Measurements from ENCODE around the gene LRFN3. TPM values are rescaled to one million over a fixed set of nuclear protein-coding genes. Genes with fewer than 3 reads are reported as not detected.

Gene LRFN3
- total and polyA plus RNA-seq, 10 of the 15 experiments (the other 5 are each of a cell fraction or from before 2014, with no cell fraction given) = 0.02 to 7.3 (median 2.0) TPM; not detected in 1

- TF ChIP-seq CEBPZ (IDR thresholded peaks at IDR 0.05; ENCODE audit: low read depth, low read length) (no peak), POLR2A (IDR thresholded peaks at IDR 0.05; ENCODE audit: low read depth, low read length) (no peak; the same call in 1 of the 2 replicates), SP1 (IDR thresholded peaks at IDR 0.05; ENCODE audit: low read depth, low read length) (no peak), ZSCAN29 (IDR thresholded peaks at IDR 0.05) (no peak), CREM (IDR thresholded peaks at IDR 0.05; ENCODE audit: low read depth) (no peak), NR2F1 (conservative IDR thresholded peaks at IDR 0.05) (no peak)
Measured at GRCh38 chr19:35896643-35897040, 39.5 kb upstream of the LRFN3 start (continued).

GRCh38 chr19:35897706-35898451 lies 38.3 kb upstream of the LRFN3 start:
- in situ Hi-C loops (cut with MboI) (no loop called here), intact Hi-C loops (cut with micrococcal nuclease; ENCODE audit: unreplicated experiment) (no loop called here)
- BruUV-seq (replicated peaks) = no TSS peak
- Histone ChIP-seq H3K27ac (ENCODE audit: control insufficient read depth, insufficient read depth) (peak overlapping the region; percentile 96; the same call in 1 of the 2 replicates), H2AFZ (ENCODE audit: control insufficient read depth, low read depth, low read length) (no peak overlapping the region), H3K4me2 (ENCODE audit: control insufficient read depth, insufficient read depth) (peak overlapping the region; percentile 52), H3K9ac (ENCODE audit: control insufficient read depth, insufficient read depth, low read length) (peak overlapping the region; percentile 78; the same call in 1 of the 2 replicates), H3K79me2 (ENCODE audit: control insufficient read depth, insufficient read depth, low read length) (peaks cover 36% of the 10 kb centered on the region), H3K4me3 (peak overlapping the region; percentile 96), H4K20me1 (ENCODE audit: control insufficient read depth, insufficient read depth) (no peaks in the 10 kb centered on the region), H3K27me3 (replicated peaks in 1 of 2; ENCODE audit: control insufficient read depth in 2 of 2, insufficient read depth in 2 of 2, low read length in 1 of 2) (no peaks in the 10 kb centered on the region), H3K36me3 (ENCODE audit: control insufficient read depth in 2 of 2, insufficient read depth in 2 of 2, low read length in 1 of 2) (peaks cover 12 to 14% of the 10 kb centered on the region in 2 experiments; a peak in 3 of 4 replicates), H3K4me1 (ENCODE audit: control insufficient read depth, insufficient read depth, low read length) (peaks cover 21% of the 10 kb centered on the region), H3K9me3 (replicated peaks; ENCODE audit: control insufficient read depth, insufficient read depth, low read length) (no peaks in the 10 kb centered on the region)
- ChIA-PET CTCF (interaction anchor here (0.7 to 2.3 kb wide), 4 partner anchors 9 to 33 kb away, joined by 3 to 8 read pairs (median 3); no protein-coding TSS in a partner anchor), POLR2A (interaction anchor here (0.6 kb wide), 3 partner anchors 15 to 33 kb away, joined by 3 to 4 read pairs (median 3); no protein-coding TSS in a partner anchor), SMC1A (ENCODE audit: uncharacterized antibody, unreplicated experiment) (interaction anchor here (1.0 to 1.5 kb wide), 2 partner anchors 13 to 15 kb away, joined by 3 read pairs; no protein-coding TSS in a partner anchor), RAD21 (ENCODE audit: unreplicated experiment) (interaction anchor here (0.9 to 1.6 kb wide), 3 partner anchors 14 to 33 kb away, joined by 4 to 10 read pairs (median 6); no protein-coding TSS in a partner anchor)
- 85% methylated on average over 13 of the region's 13 CpGs for WGBS (ENCODE audit: insufficient coverage, insufficient replicate concordance, low lambda C conversion rate, missing lambda C conversion rate)
- DNase-seq (ENCODE audit: low read depth, low spot score) (no peak), FAIRE-seq (no peak), ATAC-seq (no peak)
- no peak for TF ChIP-seq USF2 (IDR thresholded peaks at IDR 0.05; ENCODE audit: borderline replicate concordance, low read depth, low read length)
- no peak for TF ChIP-seq RELB (IDR thresholded peaks at IDR 0.05; ENCODE audit: low read depth)
- no peak for TF ChIP-seq ZBED1 (IDR thresholded peaks at IDR 0.05; ENCODE audit: borderline replicate concordance)
- TF ChIP-seq BHLHE40 (IDR thresholded peaks at IDR 0.05; ENCODE audit: borderline replicate concordance in 1 of 2, low read depth in 2 of 2, low read length in 1 of 2) = no peak
- TF ChIP-seq PBX3 (IDR thresholded peaks at IDR 0.05; ENCODE audit: insufficient replicate concordance, low read depth, low read length) = no peak
- no peak for TF ChIP-seq MYC (IDR thresholded peaks at IDR 0.05; ENCODE audit: insufficient read depth, insufficient read length, insufficient replicate concordance, low read length, severe bottlenecking)
- TF ChIP-seq ZNF274 (IDR thresholded peaks at IDR 0.05; ENCODE audit: insufficient read depth, insufficient read length) = no peak
- TF ChIP-seq NRF1 (conservative IDR thresholded peaks at IDR 0.05; ENCODE audit: low read depth, low read length) = no peak

All from GM12878 (cell line).